ENCODE measurements around the gene KCNMA1.
"Not testable (repeated sequence)": the region's sequence is repeated elsewhere in the genome, so short reads cannot be mapped to it uniquely, and the experiment has no call there.

Gene KCNMA1

DNA sequence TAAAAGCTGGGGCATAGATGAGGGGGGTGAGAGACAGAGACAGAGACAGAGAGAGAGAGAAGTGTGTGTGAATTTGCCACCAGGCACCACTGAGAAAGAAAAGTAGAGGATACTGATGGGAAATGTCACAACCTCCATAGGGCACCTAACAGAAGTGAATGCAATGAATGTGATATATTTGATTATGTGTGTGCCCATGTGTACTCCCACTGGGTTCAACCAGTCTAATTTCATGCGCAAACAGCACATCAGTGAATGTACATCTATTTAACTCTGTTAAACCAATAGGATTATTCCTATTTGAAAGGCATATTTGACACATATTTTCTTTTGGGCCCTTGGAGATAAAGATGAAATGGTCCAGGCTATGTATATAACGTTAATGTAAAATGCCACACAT lies 241.3 kb downstream of the KCNMA1 start:
- Histone ChIP-seq H3K27me3 (ENCODE audit: control insufficient read depth, insufficient read depth, low read length) (no peaks in the 10 kb centered on the region), H3K4me1 (ENCODE audit: control insufficient read depth, insufficient read depth, low read length) (peaks cover 2% of the 10 kb centered on the region), H3K9ac (ENCODE audit: low read depth, low read length) (no peak overlapping the region), H3K9me3 (ENCODE audit: control insufficient read depth, insufficient read depth, low read length) (no peaks in the 10 kb centered on the region), H3K4me3 (ENCODE audit: low read depth, low read length) (no peak overlapping the region), H3K36me3 (ENCODE audit: control insufficient read depth, insufficient read depth, low read length) (no peaks in the 10 kb centered on the region)

DNA sequence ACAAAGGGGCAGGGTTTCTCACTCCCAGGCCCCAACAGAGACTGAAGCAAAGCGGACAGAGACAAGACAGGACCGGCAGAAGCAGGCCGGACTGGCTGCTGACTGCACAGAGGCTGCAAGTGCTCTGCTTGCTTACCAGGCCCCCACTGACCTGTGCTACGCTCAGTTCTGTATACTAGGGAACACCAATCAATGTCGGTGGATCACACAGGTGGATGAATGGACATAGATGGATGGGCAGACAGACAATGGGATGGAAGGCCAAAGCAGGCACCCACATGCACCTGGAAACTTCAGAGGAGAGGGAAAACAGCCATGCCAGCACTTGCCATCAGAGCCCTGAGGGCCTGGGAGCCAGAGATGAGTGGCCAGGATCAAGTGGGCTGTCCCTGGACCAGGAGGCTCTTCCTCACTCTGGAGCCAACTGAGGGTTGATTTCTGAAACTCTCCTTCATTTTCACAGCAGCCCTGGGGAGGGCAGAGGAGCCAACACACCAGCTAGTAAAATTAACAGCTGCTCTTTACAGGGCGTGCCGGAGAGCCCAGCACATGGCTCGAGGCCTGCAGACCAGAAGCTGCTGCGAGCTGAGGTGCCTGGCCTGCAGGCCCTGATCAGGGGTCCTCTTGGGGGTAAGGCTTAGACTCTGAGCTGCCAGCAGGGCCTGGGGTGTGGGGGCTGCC lies 243.6 kb downstream of the KCNMA1 start:
- Histone ChIP-seq H3K36me3 (ENCODE audit: control insufficient read depth, insufficient read depth, low read length) (no peaks in the 10 kb centered on the region), H3K4me1 (ENCODE audit: control insufficient read depth, insufficient read depth, low read length) (peaks cover 2% of the 10 kb centered on the region), H3K9ac (ENCODE audit: low read depth, low read length) (no peak overlapping the region), H3K9me3 (ENCODE audit: control insufficient read depth, insufficient read depth, low read length) (no peaks in the 10 kb centered on the region), H3K4me3 (ENCODE audit: low read depth, low read length) (no peak overlapping the region), H3K27me3 (ENCODE audit: control insufficient read depth, insufficient read depth, low read length) (no peaks in the 10 kb centered on the region)

DNA sequence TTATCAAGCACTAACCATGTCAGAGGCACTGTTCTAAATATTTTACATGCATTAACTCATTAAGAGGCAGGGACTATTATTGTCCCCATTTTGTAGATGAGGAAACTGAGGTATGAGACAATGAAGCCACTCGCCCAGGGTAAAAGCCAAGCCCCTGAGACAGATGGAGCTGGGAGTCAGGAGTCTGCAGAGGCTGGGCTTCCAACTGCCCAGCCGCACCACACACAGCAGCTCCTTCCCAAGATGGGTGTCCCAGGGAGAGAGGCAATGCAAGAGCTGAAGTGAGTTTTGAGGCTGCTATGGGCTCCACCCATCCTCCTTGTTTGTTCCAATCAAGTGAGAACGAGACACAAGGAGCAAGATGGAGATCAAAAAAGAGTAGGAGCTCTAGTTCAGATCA lies 244.2 kb downstream of the KCNMA1 start:
- Histone ChIP-seq H3K4me3 (ENCODE audit: low read depth, low read length) (no peak overlapping the region), H3K36me3 (ENCODE audit: control insufficient read depth, insufficient read depth, low read length) (no peaks in the 10 kb centered on the region), H3K27me3 (ENCODE audit: control insufficient read depth, insufficient read depth, low read length) (no peaks in the 10 kb centered on the region), H3K4me1 (ENCODE audit: control insufficient read depth, insufficient read depth, low read length) (peaks cover 2% of the 10 kb centered on the region), H3K9me3 (ENCODE audit: control insufficient read depth, insufficient read depth, low read length) (no peaks in the 10 kb centered on the region), H3K9ac (ENCODE audit: low read depth, low read length) (no peak overlapping the region)

DNA sequence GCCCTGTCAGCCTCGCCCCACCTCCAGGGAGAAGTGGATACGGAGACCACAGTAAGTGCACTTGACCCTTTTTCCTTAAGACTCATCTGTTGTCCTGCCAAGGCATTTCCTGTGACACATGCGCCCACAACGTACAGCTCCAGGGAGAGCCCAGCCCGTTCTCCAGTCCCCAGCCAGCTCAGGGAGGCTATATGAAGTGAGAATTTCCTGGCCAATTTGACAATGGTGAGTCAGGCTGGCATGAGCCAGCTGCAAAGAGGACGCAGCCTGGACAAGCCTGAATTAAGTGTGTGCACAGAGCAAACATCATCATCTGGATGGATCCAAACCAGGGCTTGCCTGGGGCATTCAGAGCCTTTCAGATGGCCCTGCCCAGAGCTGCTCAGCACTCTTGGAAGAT lies 244.8 kb downstream of the KCNMA1 start:
- Histone ChIP-seq H3K27me3 (ENCODE audit: control insufficient read depth, insufficient read depth, low read length) (no peaks in the 10 kb centered on the region), H3K4me3 (ENCODE audit: low read depth, low read length) (no peak overlapping the region), H3K4me1 (ENCODE audit: control insufficient read depth, insufficient read depth, low read length) (peaks cover 2% of the 10 kb centered on the region), H3K9ac (ENCODE audit: low read depth, low read length) (no peak overlapping the region), H3K9me3 (ENCODE audit: control insufficient read depth, insufficient read depth, low read length) (no peaks in the 10 kb centered on the region), H3K36me3 (ENCODE audit: control insufficient read depth, insufficient read depth, low read length) (no peaks in the 10 kb centered on the region)

DNA sequence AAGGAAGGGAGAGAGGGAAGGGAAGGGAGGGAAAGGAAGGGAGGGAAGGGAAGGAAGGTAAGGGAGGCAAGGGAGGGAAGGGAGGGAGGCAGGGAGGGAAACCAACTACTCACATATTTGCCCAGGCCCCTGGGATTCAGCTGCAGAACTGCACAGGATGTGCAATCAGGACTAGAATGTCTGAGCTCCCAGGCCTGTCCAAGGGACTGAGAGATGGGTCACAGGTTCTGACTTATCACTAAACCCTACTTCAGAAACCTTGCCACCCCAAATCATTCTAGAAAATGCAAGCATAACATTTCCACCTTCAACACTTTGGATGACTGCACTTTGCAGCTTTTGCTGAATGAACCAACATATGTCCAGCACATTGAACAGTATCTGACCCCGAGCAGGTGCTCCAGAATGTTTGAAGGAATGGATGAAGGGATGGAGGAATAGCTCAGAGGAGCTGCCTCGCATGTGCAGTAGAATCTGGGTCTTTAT lies 245.3 kb downstream of the KCNMA1 start:
- Histone ChIP-seq H3K36me3 (ENCODE audit: control insufficient read depth, insufficient read depth, low read length) (no peaks in the 10 kb centered on the region), H3K9me3 (ENCODE audit: control insufficient read depth, insufficient read depth, low read length) (no peaks in the 10 kb centered on the region), H3K27me3 (ENCODE audit: control insufficient read depth, insufficient read depth, low read length) (no peaks in the 10 kb centered on the region), H3K9ac (ENCODE audit: low read depth, low read length) (no peak overlapping the region), H3K4me1 (ENCODE audit: control insufficient read depth, insufficient read depth, low read length) (peaks cover 2% of the 10 kb centered on the region), H3K4me3 (ENCODE audit: low read depth, low read length) (no peak overlapping the region)

DNA sequence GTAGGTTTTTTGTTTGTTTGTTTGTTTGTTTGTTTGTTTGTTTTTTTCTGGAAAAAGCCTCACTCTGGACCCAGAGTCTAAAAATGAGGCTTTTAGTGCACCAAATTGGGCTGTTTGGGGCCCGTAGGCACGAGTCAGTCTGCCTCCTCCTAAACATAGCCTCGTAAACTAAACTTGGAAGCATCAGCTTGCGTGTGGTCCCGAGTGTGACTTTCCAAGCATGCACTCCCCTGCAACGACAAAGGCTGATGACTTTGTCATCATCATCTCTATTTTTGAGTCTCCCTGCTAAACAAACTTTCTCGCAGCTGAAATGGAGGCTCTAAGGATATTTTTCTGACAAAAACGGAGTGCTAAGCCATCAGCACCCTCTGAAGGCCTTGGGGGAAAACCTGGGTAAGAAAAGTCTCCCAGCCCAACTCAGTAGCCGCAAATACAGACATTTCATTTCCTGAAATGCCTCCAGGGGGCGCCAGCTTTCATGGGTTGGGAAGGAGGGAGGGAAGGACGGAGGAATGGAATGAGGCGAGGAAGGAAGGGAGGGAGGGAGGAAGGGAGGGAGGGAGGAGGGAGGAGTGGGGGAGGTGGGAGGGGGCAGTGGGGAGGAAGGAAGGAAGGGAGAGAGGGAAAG lies 245.9 kb downstream of the KCNMA1 start:
- no peak overlapping the region for H3K4me3 ChIP-seq (ENCODE audit: low read depth, low read length)
- no peaks in the 10 kb centered on the region for H3K36me3 ChIP-seq (ENCODE audit: control insufficient read depth, insufficient read depth, low read length)
- H3K4me1 ChIP-seq (ENCODE audit: control insufficient read depth, insufficient read depth, low read length): peaks cover 2% of the 10 kb centered on the region
- H3K27me3 ChIP-seq (ENCODE audit: control insufficient read depth, insufficient read depth, low read length): no peaks in the 10 kb centered on the region
- no peaks in the 10 kb centered on the region for H3K9me3 ChIP-seq (ENCODE audit: control insufficient read depth, insufficient read depth, low read length)
- H3K9ac ChIP-seq (ENCODE audit: low read depth, low read length): no peak overlapping the region

DNA sequence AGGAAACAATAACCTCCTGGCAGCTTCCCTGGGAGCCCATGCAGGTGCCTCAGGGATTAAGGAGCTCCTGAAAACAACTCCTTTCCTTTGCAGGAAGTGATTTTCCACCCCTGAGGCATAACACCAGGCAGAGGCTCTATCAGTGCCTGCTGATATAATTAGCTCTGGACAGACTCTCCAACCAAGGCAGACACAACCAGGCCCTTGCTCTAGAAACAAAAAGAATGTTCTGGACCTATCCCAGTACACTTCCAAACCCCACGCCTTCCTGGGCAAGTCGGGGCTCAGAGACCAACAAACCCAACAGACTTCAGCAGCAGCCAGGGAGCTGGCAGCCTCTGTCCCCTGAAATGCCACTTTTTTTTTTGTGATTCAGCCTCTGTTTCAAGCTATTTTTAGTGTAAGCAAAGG lies 247.1 kb downstream of the KCNMA1 start:
- Histone ChIP-seq H3K9me3 (ENCODE audit: control insufficient read depth, insufficient read depth, low read length) (no peaks in the 10 kb centered on the region), H3K4me1 (ENCODE audit: control insufficient read depth, insufficient read depth, low read length) (peaks cover 2% of the 10 kb centered on the region), H3K27me3 (ENCODE audit: control insufficient read depth, insufficient read depth, low read length) (no peaks in the 10 kb centered on the region), H3K4me3 (ENCODE audit: low read depth, low read length) (no peak overlapping the region), H3K9ac (ENCODE audit: low read depth, low read length) (no peak overlapping the region), H3K36me3 (ENCODE audit: control insufficient read depth, insufficient read depth, low read length) (no peaks in the 10 kb centered on the region)

DNA sequence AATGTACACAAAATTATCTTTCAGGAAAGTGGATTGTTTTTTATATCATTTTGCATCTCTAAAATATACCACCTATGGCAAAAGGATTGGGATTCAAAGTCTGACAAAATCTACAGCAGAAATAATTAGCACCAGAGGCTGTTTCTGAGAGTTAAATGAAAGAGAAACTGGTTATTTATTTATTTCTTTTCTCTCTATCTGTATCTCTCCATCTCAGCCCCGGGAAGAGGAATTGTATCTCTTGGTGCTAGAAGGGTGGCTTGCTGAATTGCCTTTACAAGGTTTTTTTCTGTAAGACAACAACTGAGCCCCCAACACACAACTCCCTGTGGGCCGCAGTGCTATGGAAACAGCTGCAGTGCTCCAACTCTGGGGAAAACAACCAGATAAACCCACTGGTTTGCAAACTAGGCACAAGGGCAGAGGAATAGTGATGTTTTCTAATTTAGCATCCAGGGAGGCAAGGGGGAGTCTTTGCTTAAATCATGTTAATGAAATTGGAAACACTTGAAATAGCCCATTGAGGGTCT lies 249.0 kb downstream of the KCNMA1 start:
- H3K4me3 ChIP-seq (ENCODE audit: low read depth, low read length): no peak overlapping the region

DNA sequence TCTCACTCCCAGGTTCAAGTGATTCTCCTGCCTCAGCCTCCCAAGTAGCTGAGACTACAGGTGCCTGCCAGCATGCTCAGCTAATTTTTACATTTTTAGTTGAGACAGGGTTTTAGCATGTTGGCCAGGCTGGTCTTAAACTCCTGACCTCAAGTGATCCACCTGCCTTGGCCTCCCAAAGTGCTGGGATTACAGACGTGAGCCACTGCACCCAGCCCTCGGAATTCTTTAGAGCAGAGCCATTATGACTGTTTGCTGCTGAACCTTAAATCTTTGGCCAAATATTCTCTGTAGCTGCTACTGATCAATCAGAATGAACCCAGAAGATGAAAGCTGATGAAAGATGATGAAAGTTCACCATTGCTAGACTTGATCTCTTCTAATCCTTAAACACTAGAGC lies 249.9 kb downstream of the KCNMA1 start:
- not testable (repeated sequence) for H3K9me3 ChIP-seq (ENCODE audit: control insufficient read depth, insufficient read depth, low read length); H3K9ac ChIP-seq (ENCODE audit: low read depth, low read length); H3K4me3 ChIP-seq (ENCODE audit: low read depth, low read length); H3K4me1 ChIP-seq (ENCODE audit: control insufficient read depth, insufficient read depth, low read length); H3K27me3 ChIP-seq (ENCODE audit: control insufficient read depth, insufficient read depth, low read length); H3K36me3 ChIP-seq (ENCODE audit: control insufficient read depth, insufficient read depth, low read length)

More for the DNA sequence above, 249.0 kb downstream of the KCNMA1 start:
- Histone ChIP-seq H3K4me1 (ENCODE audit: control insufficient read depth, insufficient read depth, low read length) (peaks cover 2% of the 10 kb centered on the region), H3K36me3 (ENCODE audit: control insufficient read depth, insufficient read depth, low read length) (no peaks in the 10 kb centered on the region), H3K9ac (ENCODE audit: low read depth, low read length) (no peak overlapping the region), H3K9me3 (ENCODE audit: control insufficient read depth, insufficient read depth, low read length) (no peaks in the 10 kb centered on the region), H3K27me3 (ENCODE audit: control insufficient read depth, insufficient read depth, low read length) (no peaks in the 10 kb centered on the region)

DNA sequence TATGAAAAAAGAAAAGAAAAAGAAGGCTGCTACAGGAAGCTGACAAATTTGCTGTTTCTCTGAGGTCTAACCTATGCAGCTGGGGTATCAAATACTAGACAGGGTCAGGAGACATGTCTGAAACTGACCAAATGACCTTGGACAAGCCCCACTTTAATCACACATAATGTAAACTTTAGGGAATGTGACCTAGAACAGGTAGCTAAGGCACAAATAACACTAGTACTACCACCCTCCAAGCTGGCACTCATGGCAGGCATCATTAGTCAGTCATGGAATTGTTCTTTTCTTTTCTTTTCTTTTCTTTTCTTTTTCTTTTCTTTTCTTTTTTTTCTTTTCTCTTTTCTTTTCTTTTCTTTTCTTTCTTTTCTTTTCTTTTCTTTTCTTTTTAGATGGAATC lies 250.4 kb downstream of the KCNMA1 start:
- Histone ChIP-seq H3K9ac (ENCODE audit: low read depth, low read length) (no peak overlapping the region), H3K4me1 (ENCODE audit: control insufficient read depth, insufficient read depth, low read length) (peaks cover 2% of the 10 kb centered on the region), H3K9me3 (ENCODE audit: control insufficient read depth, insufficient read depth, low read length) (no peaks in the 10 kb centered on the region), H3K4me3 (ENCODE audit: low read depth, low read length) (no peak overlapping the region), H3K27me3 (ENCODE audit: control insufficient read depth, insufficient read depth, low read length) (no peaks in the 10 kb centered on the region), H3K36me3 (ENCODE audit: control insufficient read depth, insufficient read depth, low read length) (no peaks in the 10 kb centered on the region)

DNA sequence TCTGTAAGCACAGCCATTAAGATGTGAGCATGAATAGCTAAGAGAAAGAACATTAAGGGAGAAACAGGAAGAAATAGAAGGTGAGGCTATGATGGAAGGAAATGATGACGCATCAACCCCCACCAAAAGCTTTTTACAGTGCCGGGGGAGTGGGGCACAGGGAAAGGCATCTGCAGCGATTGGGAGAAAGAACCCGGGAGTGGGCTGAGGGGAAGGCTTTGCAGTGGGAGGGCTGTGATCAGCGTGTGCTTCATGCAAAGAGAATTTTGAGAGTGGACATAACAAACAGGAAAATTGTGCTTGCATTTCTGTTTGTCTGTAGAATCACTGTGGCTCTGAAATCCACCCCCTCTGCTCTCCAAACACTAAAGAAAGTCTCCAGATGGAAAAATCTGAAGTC lies 250.8 kb downstream of the KCNMA1 start:
- no peaks in the 10 kb centered on the region for H3K9me3 ChIP-seq (ENCODE audit: control insufficient read depth, insufficient read depth, low read length)
- no peak overlapping the region for H3K4me3 ChIP-seq (ENCODE audit: low read depth, low read length)
- no peaks in the 10 kb centered on the region for H3K27me3 ChIP-seq (ENCODE audit: control insufficient read depth, insufficient read depth, low read length)
- no peaks in the 10 kb centered on the region for H3K36me3 ChIP-seq (ENCODE audit: control insufficient read depth, insufficient read depth, low read length)
- H3K9ac ChIP-seq (ENCODE audit: low read depth, low read length): no peak overlapping the region
- peaks cover 2% of the 10 kb centered on the region for H3K4me1 ChIP-seq (ENCODE audit: control insufficient read depth, insufficient read depth, low read length)

DNA sequence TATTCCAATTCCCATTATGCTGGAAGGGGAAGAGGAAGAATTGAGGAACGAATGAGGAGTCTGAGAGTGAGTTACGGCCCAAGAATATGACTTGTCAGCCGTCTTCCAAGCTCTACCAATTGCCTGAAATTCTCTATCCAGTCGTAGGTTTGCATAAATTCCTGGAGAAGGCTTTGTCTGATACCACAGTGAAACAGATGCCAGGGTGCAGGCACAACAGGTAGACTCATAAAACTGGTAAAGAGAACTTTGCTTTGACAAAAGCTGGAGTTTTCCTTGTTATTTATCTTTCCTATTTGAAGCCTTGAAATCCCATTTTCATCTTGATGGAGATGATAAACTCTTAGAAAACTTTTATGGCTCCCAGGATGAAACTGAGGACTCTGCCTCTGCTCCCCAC lies 251.2 kb downstream of the KCNMA1 start:
- Histone ChIP-seq H3K4me3 (ENCODE audit: low read depth, low read length) (no peak overlapping the region), H3K27me3 (ENCODE audit: control insufficient read depth, insufficient read depth, low read length) (no peaks in the 10 kb centered on the region), H3K4me1 (ENCODE audit: control insufficient read depth, insufficient read depth, low read length) (peaks cover under 1% of the 10 kb centered on the region), H3K36me3 (ENCODE audit: control insufficient read depth, insufficient read depth, low read length) (no peaks in the 10 kb centered on the region), H3K9me3 (ENCODE audit: control insufficient read depth, insufficient read depth, low read length) (no peaks in the 10 kb centered on the region), H3K9ac (ENCODE audit: low read depth, low read length) (no peak overlapping the region)
